ENCODE data around the gene NCOA1.

NCOA1 gene

GRCh38 chr2:24710806-24711205 lies 219.8 kb downstream of the NCOA1 start:
- no peak for DNase-seq

- no peak for DNase-seq
These were observed 220.8 kb downstream of the NCOA1 start for GRCh38 chr2:24711865-24712264.

- no peak for DNase-seq
These were observed 221.2 kb downstream of the NCOA1 start for GRCh38 chr2:24712296-24712695.

GRCh38 chr2:24717263-24717951 lies 226.4 kb downstream of the NCOA1 start:
- DNase-seq = no peak

- DNase-seq = peak in 1 of 3 experiments; percentile 22
These were observed 229.3 kb downstream of the NCOA1 start for GRCh38 chr2:24720310-24720709.

GRCh38 chr2:24721470-24721869 lies 230.4 kb downstream of the NCOA1 start:
- peak in 2 of 3 experiments; percentile 62 to 88 for DNase-seq

GRCh38 chr2:24722141-24722790 lies 231.2 kb downstream of the NCOA1 start:
- DNase-seq = peak in 1 of 3 experiments; percentile 52

- no peak for DNase-seq
These were observed 232.1 kb downstream of the NCOA1 start for GRCh38 chr2:24723191-24723590.

- DNase-seq = no peak
These were observed 232.6 kb downstream of the NCOA1 start for GRCh38 chr2:24723665-24724064.

GRCh38 chr2:24724111-24724775 lies 233.2 kb downstream of the NCOA1 start:
- DNase-seq = no peak

GRCh38 chr2:24725956-24726355 lies 234.9 kb downstream of the NCOA1 start:
- DNase-seq = no peak

- no peak for DNase-seq
These were observed 239.4 kb downstream of the NCOA1 start for GRCh38 chr2:24730481-24730880.

GRCh38 chr2:24731040-24731439 lies 240.0 kb downstream of the NCOA1 start:
- DNase-seq = no peak

GRCh38 chr2:24731923-24732322 lies 240.9 kb downstream of the NCOA1 start:
- no peak for DNase-seq

- DNase-seq = peak in 1 of 3 experiments; percentile 58
These were observed 243.7 kb downstream of the NCOA1 start for GRCh38 chr2:24734741-24735140.

- DNase-seq = no peak
These were observed 248.4 kb downstream of the NCOA1 start for GRCh38 chr2:24739354-24740025.

GRCh38 chr2:24740142-24740541 lies 249.1 kb downstream of the NCOA1 start:
- DNase-seq = no peak

GRCh38 chr2:24742730-24743129 lies 251.7 kb downstream of the NCOA1 start:
- DNase-seq = no peak

- no peak for DNase-seq
These were observed 252.9 kb downstream of the NCOA1 start for GRCh38 chr2:24743924-24744323.

GRCh38 chr2:24744356-24744755 lies 253.3 kb downstream of the NCOA1 start:
- DNase-seq = no peak

- DNase-seq = no peak
These were observed 254.8 kb downstream of the NCOA1 start for GRCh38 chr2:24745825-24746224.

GRCh38 chr2:24747299-24747698 lies 256.2 kb downstream of the NCOA1 start:
- no peak for DNase-seq

GRCh38 chr2:24749069-24749691 lies 258.1 kb downstream of the NCOA1 start:
- DNase-seq = no peak

Data from NCI-H1417 (cell line).